Stimulated activated CD8-positive, alpha-beta memory T cell treated with anti-CD3 and anti-CD28 coated beads, Interleukin-12 subunit alpha, Interleukin-12 subunit beta, amount 100 ng/mL, for 24 hours (primary cell): ENCODE results near the gene ZRANB1.

Experiments
- DNase-seq: peaks from one replicate; pipeline ENCODE4 v3.0.0-alpha.2; 2020; ENCODE audit errors: extremely low read depth

The ZRANB1 gene

DNA sequence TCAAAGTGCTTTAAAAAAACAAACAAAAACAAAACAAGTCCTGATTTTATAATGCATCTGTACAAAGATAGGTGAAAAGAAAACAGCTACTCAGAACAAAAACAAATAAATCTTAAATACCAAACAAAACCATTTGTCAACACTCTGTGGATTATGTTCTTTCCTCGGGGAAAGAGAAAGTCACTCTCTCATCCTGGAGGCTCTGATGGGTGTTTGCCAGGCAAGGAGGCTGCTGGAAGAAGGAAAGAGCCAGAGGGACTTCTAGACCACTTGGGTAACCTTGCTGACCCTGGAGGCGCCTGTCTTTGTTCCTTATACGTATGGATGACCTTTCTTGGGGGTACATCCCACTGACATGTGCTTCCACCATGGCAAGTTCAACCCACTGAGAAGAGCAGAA, 92.8 kb downstream of the ZRANB1 start:
- DNase-seq = no peak

DNA sequence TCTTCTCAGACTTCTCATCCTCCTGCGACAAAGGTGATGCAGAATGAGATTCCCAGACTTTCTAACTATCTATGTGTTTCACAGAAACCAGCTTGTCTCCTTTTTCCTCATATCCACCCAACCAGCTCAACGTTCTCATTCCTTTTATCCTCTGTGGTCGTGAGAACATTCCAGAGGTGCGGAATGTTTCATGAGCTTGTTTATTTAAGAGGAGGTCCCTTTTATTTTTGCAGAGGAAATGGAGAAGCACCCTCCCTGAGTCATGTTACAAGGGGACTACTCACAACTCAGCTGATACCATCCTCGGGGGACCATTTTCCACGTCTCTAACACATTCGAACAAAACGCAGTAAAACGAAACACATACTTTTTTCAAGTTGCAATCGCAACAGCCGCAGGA, 93.2 kb downstream of the ZRANB1 start:
- DNase-seq = no peak

DNA sequence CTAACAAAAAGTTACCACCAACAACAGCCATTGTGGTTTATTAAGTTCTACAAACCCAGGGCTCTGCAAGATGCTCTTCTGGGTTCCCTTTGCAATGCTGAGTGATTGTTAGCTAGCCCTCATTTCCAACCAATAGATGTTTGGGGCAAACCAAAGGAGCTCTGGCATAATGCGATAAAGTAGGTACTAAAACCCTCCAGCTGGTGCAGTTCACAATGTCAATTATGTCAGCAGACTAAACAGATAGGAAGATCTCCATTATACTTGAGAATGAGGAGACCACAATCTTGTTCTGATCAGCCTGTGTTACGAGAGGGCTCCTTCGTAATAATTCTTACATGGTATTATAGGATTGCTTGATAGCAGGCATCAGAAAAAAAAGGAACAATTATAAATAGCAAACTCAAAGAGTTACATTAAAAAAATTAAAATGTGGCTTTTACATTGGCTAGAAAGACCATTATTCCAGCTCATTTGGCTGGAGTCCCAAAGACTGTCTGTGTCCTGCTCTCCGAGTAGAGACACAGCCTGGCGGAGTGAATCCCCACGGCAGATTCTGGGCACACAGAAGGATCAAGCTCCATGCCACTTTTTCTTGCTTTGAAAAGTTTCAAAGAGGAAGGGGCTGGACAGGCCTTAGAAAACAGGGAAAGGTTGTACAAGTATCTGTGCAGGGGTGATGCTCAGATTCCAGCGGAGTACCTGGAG, 93.8 kb downstream of the ZRANB1 start:
- DNase-seq = no peak

DNA sequence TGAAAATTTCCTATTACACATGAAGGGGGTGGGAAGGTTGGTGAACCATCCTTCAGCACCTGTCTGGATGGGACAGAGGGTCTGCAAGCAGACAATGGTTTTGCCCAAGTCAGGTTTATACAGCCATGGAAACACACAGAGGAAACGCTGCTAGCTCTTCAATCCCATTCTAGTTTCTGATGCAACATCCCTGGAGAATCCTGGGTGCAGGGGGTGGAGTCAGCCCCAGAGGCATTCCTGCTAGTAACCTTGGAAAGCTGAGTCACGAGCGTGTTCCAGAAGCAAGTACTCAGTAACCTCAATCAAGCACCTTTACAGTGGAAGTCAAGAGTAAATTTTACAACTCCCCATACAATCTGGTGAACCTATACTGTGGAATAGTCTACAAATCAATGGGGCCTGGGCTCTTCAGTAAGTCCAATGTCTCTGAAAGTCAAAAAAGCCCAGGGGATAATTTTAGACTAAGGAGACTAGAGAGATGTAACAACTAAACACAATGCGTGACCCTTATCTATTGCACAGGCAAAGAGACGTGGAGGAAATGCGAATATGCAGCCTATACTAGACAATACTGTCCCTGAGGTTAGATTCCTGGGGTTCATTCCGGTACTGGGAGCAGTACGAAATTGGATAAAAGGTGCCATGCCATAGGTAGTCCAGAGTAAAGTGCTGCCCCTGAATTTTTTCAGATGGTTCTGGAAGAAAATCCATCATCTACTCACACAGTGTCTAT, 95.4 kb downstream of the ZRANB1 start:
- no peak for DNase-seq
